OCI-LY3 (cell line): ENCODE measurements around the gene GUCA2B.

Experiments used
- H2AFZ ChIP-seq: fragments of 200-600, 300-600 bp; shearing (Covaris generic); 2 replicates; pipeline ENCODE4 v1.6.0; 2014; ENCODE audit warnings: antibody characterized with exemption, low read depth, low read length
- H3K27ac ChIP-seq: fragments of 200-600, 300-600 bp; sonication (generic); 2 replicates; pipeline ENCODE4 v1.5.1; 2014; ENCODE audit warnings: mild to moderate bottlenecking, low read length, moderate library complexity, mixed read lengths
- H3K27me3 ChIP-seq: fragments of 200-600, 300-600 bp; sonication (generic); 2 replicates; pipeline ENCODE4 v1.6.1; 2014; ENCODE audit warnings: low read depth, low read length, mixed read lengths
- H3K36me3 ChIP-seq: fragments of 200-600, 300-600 bp; sonication (generic); replicated peaks from 2 replicates; pipeline ENCODE3; 2014; ENCODE audit warnings: low read depth, low read length, mixed read lengths
- H3K4me1 ChIP-seq: fragments of 300-600, 200-600 bp; sonication (generic); 2 replicates; pipeline ENCODE4 v1.6.1; 2014; ENCODE audit warnings: low read length, mixed read lengths
- H3K4me2 ChIP-seq: fragments of 200-600, 300-600 bp; sonication (generic); 2 replicates; pipeline ENCODE4 v1.6.1; 2014; ENCODE audit warnings: low read length, mixed read lengths
- H3K4me3 ChIP-seq: fragments of 300-600, 200-600 bp; sonication (generic); 2 replicates; pipeline ENCODE4 v1.5.1; 2014; ENCODE audit warnings: antibody characterized with exemption, mild to moderate bottlenecking, low read length, moderate library complexity
- H3K79me2 ChIP-seq: fragments of 300-600, 200-600 bp; shearing (Covaris generic); 2 replicates; pipeline ENCODE4 v1.6.1; 2014; ENCODE audit warnings: mild to moderate bottlenecking, low read length, mixed read lengths
- H3K9ac ChIP-seq: fragments of 300-600, 200-600 bp; shearing (Covaris generic); 2 replicates; pipeline ENCODE4 v1.6.0; 2014; ENCODE audit warnings: mild to moderate bottlenecking, low read length, moderate library complexity
- H3K9me3 ChIP-seq: fragments of 200-600, 300-600 bp; shearing (Covaris generic); 2 replicates; pipeline ENCODE4 v1.6.1; 2014; ENCODE audit warnings: low read length, mixed read lengths; ENCODE audit not compliant: insufficient read depth
- H4K20me1 ChIP-seq: fragments of 200-600, 300-600 bp; sonication (generic); 2 replicates; pipeline ENCODE4 v1.6.1; 2016; ENCODE audit warnings: low read length, mixed read lengths; ENCODE audit not compliant: insufficient read depth
- EZH2phosphoT487 ChIP-seq: fragments of 200-600 bp; shearing (Covaris generic); IDR thresholded peaks from 2 replicates; pipeline ENCODE4 v1.6.1; 2018; ENCODE audit warnings: antibody characterized with exemption, mixed run types, low read depth
- TF ChIP-seq, protein P1 (sequence below): fragments of 200-600, 300-600 bp; sonication (generic); IDR thresholded peaks from 2 replicates; pipeline ENCODE4 v1.5.1; 2014; ENCODE audit warnings: antibody characterized with exemption, low read length, low read depth

GUCA2B gene

GRCh38 chr1:42173155-42173933 lies 20.1 kb downstream of the GUCA2B start:
- no peaks in the 10 kb centered on the region for H3K27me3 ChIP-seq
- TF ChIP-seq, protein P1, sequence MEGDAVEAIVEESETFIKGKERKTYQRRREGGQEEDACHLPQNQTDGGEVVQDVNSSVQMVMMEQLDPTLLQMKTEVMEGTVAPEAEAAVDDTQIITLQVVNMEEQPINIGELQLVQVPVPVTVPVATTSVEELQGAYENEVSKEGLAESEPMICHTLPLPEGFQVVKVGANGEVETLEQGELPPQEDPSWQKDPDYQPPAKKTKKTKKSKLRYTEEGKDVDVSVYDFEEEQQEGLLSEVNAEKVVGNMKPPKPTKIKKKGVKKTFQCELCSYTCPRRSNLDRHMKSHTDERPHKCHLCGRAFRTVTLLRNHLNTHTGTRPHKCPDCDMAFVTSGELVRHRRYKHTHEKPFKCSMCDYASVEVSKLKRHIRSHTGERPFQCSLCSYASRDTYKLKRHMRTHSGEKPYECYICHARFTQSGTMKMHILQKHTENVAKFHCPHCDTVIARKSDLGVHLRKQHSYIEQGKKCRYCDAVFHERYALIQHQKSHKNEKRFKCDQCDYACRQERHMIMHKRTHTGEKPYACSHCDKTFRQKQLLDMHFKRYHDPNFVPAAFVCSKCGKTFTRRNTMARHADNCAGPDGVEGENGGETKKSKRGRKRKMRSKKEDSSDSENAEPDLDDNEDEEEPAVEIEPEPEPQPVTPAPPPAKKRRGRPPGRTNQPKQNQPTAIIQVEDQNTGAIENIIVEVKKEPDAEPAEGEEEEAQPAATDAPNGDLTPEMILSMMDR: peak; percentile 80
- no peak for TF ChIP-seq EZH2phosphoT487
- H2AFZ ChIP-seq: no peak overlapping the region
- H3K4me2 ChIP-seq: no peak overlapping the region
- H3K9me3 ChIP-seq: no peaks in the 10 kb centered on the region
- H3K4me1 ChIP-seq: peaks cover 3% of the 10 kb centered on the region; the same call in 1 of the 2 replicates
- no peak overlapping the region for H3K9ac ChIP-seq
- no peaks in the 10 kb centered on the region for H3K79me2 ChIP-seq
- H3K27ac ChIP-seq: no peak overlapping the region
- no peaks in the 10 kb centered on the region for H3K36me3 ChIP-seq
- H3K4me3 ChIP-seq: no peak overlapping the region
- H4K20me1 ChIP-seq: no peaks in the 10 kb centered on the region

DNA sequence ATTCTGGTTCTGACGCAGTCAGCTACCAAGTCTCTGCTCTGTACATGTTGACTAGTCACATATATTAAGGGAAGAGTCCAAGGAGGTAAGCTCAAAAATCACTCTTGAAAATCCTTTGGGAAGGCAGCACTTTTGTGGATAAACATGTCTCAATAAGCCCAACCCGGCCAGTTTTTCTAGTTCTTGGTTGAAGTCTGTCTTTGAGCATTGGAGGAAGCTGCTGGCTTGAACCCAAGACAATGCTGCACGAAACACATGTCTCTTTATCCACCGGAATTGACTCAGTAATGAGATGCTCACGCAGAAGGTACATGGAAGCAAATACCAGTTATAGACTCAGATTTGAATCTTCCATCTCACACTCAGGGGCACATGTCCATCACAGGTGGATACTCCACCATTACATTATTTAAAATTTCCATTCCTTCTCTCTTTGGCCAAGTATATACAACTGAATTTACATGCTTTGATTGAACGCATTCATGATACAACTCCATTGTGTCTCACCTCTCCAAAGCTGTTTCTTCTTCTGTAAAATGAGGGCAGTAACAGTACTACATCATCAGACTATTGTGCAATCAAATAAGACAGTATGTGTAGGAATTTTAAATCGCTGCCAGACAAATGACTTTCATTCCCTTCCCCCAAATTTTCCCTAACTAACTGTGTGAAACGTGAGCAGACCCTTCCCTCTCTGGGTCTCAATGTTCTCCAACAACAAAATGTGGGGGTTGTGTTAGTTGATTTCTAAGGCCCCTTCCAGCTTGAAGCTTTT lies 20.9 kb downstream of the GUCA2B start:
- H3K27me3 ChIP-seq: no peaks in the 10 kb centered on the region
- no peaks in the 10 kb centered on the region for H3K79me2 ChIP-seq
- H3K4me2 ChIP-seq: no peak overlapping the region

DNA sequence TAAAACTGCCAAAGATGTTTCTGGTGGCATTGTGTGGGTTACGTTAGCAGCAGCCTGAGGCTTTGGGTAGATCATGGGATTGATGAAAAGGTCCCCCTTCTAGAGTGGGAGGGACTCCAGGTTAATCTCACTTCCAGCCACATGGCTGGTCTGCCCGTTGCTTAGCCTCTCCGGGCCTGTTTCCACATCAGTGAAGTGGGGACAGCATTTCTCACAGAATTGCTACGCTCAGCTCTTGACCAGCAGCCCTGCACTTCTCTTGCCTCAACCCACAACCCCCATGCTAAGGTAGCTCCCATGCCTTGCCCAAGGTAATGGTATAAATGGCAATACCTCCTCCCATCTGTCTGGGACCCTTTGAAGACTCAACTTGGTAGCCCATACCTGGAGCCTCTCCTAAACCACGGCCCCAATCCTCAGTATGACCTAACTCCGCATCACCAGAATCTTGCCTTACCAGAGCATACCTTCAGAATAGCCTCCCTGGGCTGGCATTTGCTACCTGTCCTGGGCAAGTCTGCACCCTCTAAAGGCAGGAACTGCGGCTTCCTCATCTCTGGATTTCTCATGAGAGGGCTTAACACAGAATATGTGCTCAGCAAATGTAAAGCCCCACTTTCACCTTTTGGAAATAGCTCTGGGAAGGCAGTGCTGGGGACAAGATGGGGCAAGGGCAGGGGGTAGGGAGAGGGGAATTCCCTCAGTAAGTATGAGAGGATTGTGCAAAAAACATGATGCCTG lies 22.3 kb downstream of the GUCA2B start:
- H2AFZ ChIP-seq: no peak overlapping the region
- H3K4me1 ChIP-seq: no peaks in the 10 kb centered on the region; the same call in 1 of the 2 replicates
- H3K79me2 ChIP-seq: no peaks in the 10 kb centered on the region
- no peaks in the 10 kb centered on the region for H4K20me1 ChIP-seq
- TF ChIP-seq, protein P1: no peak
- TF ChIP-seq EZH2phosphoT487: no peak
- no peak overlapping the region for H3K27ac ChIP-seq
- peaks cover 5% of the 10 kb centered on the region for H3K36me3 ChIP-seq
- H3K9ac ChIP-seq: no peak overlapping the region
- no peak overlapping the region for H3K4me2 ChIP-seq
- no peak overlapping the region for H3K4me3 ChIP-seq
- H3K27me3 ChIP-seq: no peaks in the 10 kb centered on the region
- H3K9me3 ChIP-seq: no peaks in the 10 kb centered on the region

More for the DNA sequence above, 20.9 kb downstream of the GUCA2B start:
- H3K4me3 ChIP-seq: no peak overlapping the region
- TF ChIP-seq EZH2phosphoT487: no peak
- TF ChIP-seq, protein P1: no peak
- H3K36me3 ChIP-seq: peaks cover under 1% of the 10 kb centered on the region
- H3K4me1 ChIP-seq: no peaks in the 10 kb centered on the region; the same call in 1 of the 2 replicates
- no peaks in the 10 kb centered on the region for H4K20me1 ChIP-seq
- H3K9me3 ChIP-seq: no peaks in the 10 kb centered on the region
- no peak overlapping the region for H3K27ac ChIP-seq
- H2AFZ ChIP-seq: no peak overlapping the region
- H3K9ac ChIP-seq: no peak overlapping the region
